ENCODE results near the gene SLC37A2. TPM values are rescaled to one million over a fixed set of nuclear protein-coding genes. Genes with fewer than 3 reads are reported as not detected.
"Not testable (repeated sequence)": the region's sequence is repeated elsewhere in the genome, so short reads cannot be mapped to it uniquely, and the experiment has no call there.

The SLC37A2 gene
- polyA plus RNA-seq, 1 donor (not counting 4 experiments of a cell fraction or from before 2014, with no cell fraction given), result 21.0 TPM

DNA sequence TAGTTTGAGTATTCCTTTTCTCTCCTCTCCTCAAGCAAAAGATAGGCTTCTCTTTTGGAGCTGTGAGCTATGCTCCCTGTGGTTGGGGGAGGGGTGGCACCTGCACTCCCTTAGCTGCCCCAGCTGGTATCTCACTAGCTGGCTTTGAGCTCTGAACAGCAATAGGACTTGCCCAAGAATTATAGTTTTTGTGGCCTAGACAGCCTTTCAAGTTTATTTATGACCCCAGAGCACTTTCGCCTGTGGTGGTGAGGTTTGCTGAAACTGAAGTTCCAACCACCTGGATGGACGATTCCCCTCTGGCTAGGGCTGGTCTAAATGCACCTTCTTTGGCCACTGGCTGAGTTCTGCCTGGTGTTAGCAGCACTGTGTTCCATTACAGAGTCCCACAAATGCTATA is 37.1 kb upstream of the SLC37A2 start:
- Histone ChIP-seq H2AFZ (ENCODE audit: control insufficient read depth, low read length) (no peak overlapping the region), H4K20me1 (ENCODE audit: control insufficient read depth, extremely low read depth, insufficient read depth, low read length) (no peaks in the 10 kb centered on the region), H3K9ac (ENCODE audit: control insufficient read depth, extremely low read depth, insufficient read depth, low read length) (no peak overlapping the region), H3K4me1 (ENCODE audit: control insufficient read depth, extremely low read depth, insufficient read depth, low read length) (peaks cover 9% of the 10 kb centered on the region), H3K4me2 (ENCODE audit: control insufficient read depth, extremely low read depth, insufficient read depth, low read depth, low read length) (no peak overlapping the region), H3K4me3 (ENCODE audit: control insufficient read depth in 2 of 3, extremely low read depth in 1 of 3, insufficient read depth in 2 of 3, low read depth in 1 of 3, low read length in 3 of 3) (no peak overlapping the region), H3K79me2 (ENCODE audit: control insufficient read depth, insufficient read depth, low read length) (no peaks in the 10 kb centered on the region), H3K36me3 (ENCODE audit: control insufficient read depth in 2 of 2, extremely low read depth in 1 of 2, insufficient read depth in 2 of 2, low read length in 2 of 2) (no peaks in the 10 kb centered on the region), H3K9me3 (ENCODE audit: control insufficient read depth, low read depth, low read length) (peaks cover 2% of the 10 kb centered on the region), H3K27ac (ENCODE audit: control insufficient read depth, insufficient read depth, low read length) (no peak overlapping the region), H3K9me1 (ENCODE audit: control insufficient read depth, extremely low read depth, insufficient read depth, low read length) (no peaks in the 10 kb centered on the region), H3K27me3 (ENCODE audit: control insufficient read depth, extremely low read depth, insufficient read depth, low read length) (no peaks in the 10 kb centered on the region)
- TF ChIP-seq EZH2 (IDR thresholded peaks at IDR 0.05; ENCODE audit: low read length), result no peak
- TF ChIP-seq, protein P1, sequence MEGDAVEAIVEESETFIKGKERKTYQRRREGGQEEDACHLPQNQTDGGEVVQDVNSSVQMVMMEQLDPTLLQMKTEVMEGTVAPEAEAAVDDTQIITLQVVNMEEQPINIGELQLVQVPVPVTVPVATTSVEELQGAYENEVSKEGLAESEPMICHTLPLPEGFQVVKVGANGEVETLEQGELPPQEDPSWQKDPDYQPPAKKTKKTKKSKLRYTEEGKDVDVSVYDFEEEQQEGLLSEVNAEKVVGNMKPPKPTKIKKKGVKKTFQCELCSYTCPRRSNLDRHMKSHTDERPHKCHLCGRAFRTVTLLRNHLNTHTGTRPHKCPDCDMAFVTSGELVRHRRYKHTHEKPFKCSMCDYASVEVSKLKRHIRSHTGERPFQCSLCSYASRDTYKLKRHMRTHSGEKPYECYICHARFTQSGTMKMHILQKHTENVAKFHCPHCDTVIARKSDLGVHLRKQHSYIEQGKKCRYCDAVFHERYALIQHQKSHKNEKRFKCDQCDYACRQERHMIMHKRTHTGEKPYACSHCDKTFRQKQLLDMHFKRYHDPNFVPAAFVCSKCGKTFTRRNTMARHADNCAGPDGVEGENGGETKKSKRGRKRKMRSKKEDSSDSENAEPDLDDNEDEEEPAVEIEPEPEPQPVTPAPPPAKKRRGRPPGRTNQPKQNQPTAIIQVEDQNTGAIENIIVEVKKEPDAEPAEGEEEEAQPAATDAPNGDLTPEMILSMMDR (optimal IDR thresholded peaks at IDR 0.05 in 1 of 3, IDR thresholded peaks at IDR 0.05 in 1 of 3, conservative IDR thresholded peaks at IDR 0.05 in 1 of 3; ENCODE audit: extremely low read depth in 1 of 3, insufficient read depth in 2 of 3, low read length in 3 of 3), result no peak
- DNase-seq (ENCODE audit: low read depth, low spot score) (no peak), FAIRE-seq (no peak)
- dilution Hi-C loops (cut with MboI; ENCODE audit: extremely low pct_ligation_motif_present, low sequenced_read_pairs), result no loop called here

- dilution Hi-C loops (cut with MboI; ENCODE audit: extremely low pct_ligation_motif_present, low sequenced_read_pairs), result not testable (repeated sequence)
These were observed 33.7 kb upstream of the SLC37A2 start for GRCh38 chr11:125029431-125029830.

GRCh38 chr11:125036933-125037332 is 26.2 kb upstream of the SLC37A2 start:
- Histone ChIP-seq H3K79me2 (ENCODE audit: control insufficient read depth, insufficient read depth, low read length) (no peaks in the 10 kb centered on the region), H4K20me1 (ENCODE audit: control insufficient read depth, extremely low read depth, insufficient read depth, low read length) (no peaks in the 10 kb centered on the region), H3K4me3 (ENCODE audit: control insufficient read depth in 2 of 3, extremely low read depth in 1 of 3, insufficient read depth in 2 of 3, low read depth in 1 of 3, low read length in 3 of 3) (no peak overlapping the region), H3K36me3 (ENCODE audit: control insufficient read depth in 2 of 2, extremely low read depth in 1 of 2, insufficient read depth in 2 of 2, low read length in 2 of 2) (no peaks in the 10 kb centered on the region), H2AFZ (ENCODE audit: control insufficient read depth, low read length) (no peak overlapping the region), H3K9me1 (ENCODE audit: control insufficient read depth, extremely low read depth, insufficient read depth, low read length) (no peaks in the 10 kb centered on the region), H3K4me2 (ENCODE audit: control insufficient read depth, extremely low read depth, insufficient read depth, low read depth, low read length) (peak overlapping the region; percentile 48), H3K27ac (ENCODE audit: control insufficient read depth, insufficient read depth, low read length) (peak overlapping the region; percentile 20), H3K9ac (ENCODE audit: control insufficient read depth, extremely low read depth, insufficient read depth, low read length) (no peak overlapping the region), H3K27me3 (ENCODE audit: control insufficient read depth, extremely low read depth, insufficient read depth, low read length) (no peaks in the 10 kb centered on the region), H3K9me3 (ENCODE audit: control insufficient read depth, low read depth, low read length) (no peaks in the 10 kb centered on the region), H3K4me1 (ENCODE audit: control insufficient read depth, extremely low read depth, insufficient read depth, low read length) (peaks cover 7% of the 10 kb centered on the region)
- DNase-seq (ENCODE audit: low read depth, low spot score), result no peak
- peak; percentile 86 for FAIRE-seq
- no peak for TF ChIP-seq EZH2 (IDR thresholded peaks at IDR 0.05; ENCODE audit: low read length)
- TF ChIP-seq, protein P1 (optimal IDR thresholded peaks at IDR 0.05 in 1 of 3, IDR thresholded peaks at IDR 0.05 in 1 of 3, conservative IDR thresholded peaks at IDR 0.05 in 1 of 3; ENCODE audit: extremely low read depth in 1 of 3, insufficient read depth in 2 of 3, low read length in 3 of 3), result no peak
- dilution Hi-C loops (cut with MboI; ENCODE audit: extremely low pct_ligation_motif_present, low sequenced_read_pairs), result no loop called here

More at GRCh38 chr11:125029431-125029830, 33.7 kb upstream of the SLC37A2 start:
- H3K4me2 ChIP-seq (ENCODE audit: control insufficient read depth, extremely low read depth, insufficient read depth, low read depth, low read length), result peak overlapping the region; percentile 16
- H3K4me1 ChIP-seq (ENCODE audit: control insufficient read depth, extremely low read depth, insufficient read depth, low read length); H3K9me1 ChIP-seq (ENCODE audit: control insufficient read depth, extremely low read depth, insufficient read depth, low read length); H3K9ac ChIP-seq (ENCODE audit: control insufficient read depth, extremely low read depth, insufficient read depth, low read length); DNase-seq (ENCODE audit: low read depth, low spot score); H3K4me3 ChIP-seq (ENCODE audit: control insufficient read depth in 2 of 3, extremely low read depth in 1 of 3, insufficient read depth in 2 of 3, low read depth in 1 of 3, low read length in 3 of 3); H3K27me3 ChIP-seq (ENCODE audit: control insufficient read depth, extremely low read depth, insufficient read depth, low read length); H3K36me3 ChIP-seq (ENCODE audit: control insufficient read depth in 2 of 2, extremely low read depth in 1 of 2, insufficient read depth in 2 of 2, low read length in 2 of 2); H4K20me1 ChIP-seq (ENCODE audit: control insufficient read depth, extremely low read depth, insufficient read depth, low read length); FAIRE-seq; H3K79me2 ChIP-seq (ENCODE audit: control insufficient read depth, insufficient read depth, low read length); H3K9me3 ChIP-seq (ENCODE audit: control insufficient read depth, low read depth, low read length): not testable (repeated sequence)
- H2AFZ ChIP-seq (ENCODE audit: control insufficient read depth, low read length), result peak overlapping the region; percentile 30
- H3K27ac ChIP-seq (ENCODE audit: control insufficient read depth, insufficient read depth, low read length), result peak overlapping the region; percentile 20

Measured in keratinocyte (primary cell).